GM18909 (cell line): ENCODE measurements around the gene SYT1.

Source experiments
- ATAC-seq: cut with Tn5 transposase; IDR thresholded peaks from one replicate; pipeline ENCODE4 v1.9.1; 2021; ENCODE audit warnings: mild to moderate bottlenecking; ENCODE audit not compliant: unreplicated experiment, poor library complexity

SYT1 gene

DNA sequence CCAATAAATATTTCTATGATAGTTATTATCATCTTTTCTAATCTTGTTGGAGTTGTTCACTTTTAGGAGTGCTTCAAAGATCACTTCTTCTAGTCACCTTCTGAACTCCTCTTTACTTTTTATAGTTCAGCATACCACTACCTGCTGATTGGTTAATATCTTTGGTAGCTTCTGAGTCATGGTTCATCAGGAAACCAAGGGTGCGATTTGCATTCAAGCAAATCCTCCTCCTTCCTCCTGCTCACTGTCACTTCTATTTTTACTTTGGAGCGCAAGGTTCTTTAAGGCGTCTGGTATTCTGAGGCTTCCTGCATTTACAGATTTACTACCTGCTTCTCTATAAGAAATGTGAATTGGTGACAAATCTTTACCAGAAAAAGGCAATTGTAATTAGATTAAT is 24.0 kb downstream of the SYT1 start:
- ATAC-seq: peak; percentile 95

DNA sequence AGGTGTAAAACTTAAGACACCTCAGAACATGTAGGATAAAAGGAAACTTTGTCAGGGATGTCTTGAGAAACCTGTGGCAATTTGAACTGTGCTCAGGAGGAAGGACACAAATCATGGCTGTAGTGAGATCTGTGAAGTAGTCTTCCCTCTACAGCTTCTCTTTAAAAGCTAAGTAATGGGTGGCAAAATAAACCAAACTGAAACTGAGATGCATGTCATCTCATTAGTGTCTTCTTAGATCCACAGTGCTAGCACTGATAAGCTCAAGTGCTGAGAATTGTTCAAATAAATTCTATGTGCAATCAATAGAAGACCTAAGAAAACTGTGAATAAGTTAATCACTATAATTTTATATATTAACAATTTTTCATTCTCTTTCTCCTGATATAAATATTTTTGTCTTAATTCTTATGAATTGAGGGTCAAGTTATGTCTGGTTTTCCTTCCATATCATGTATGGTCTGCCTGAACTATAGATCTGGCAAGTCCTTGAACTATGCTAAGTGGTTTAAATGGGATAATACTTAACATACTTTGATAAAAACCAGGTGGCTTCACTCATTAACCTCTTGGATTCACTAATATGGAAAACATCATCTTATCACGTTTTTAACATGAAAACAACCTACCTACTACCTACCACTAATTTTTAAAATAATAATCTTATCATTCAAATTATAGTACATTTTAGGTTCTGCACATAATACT is 27.2 kb downstream of the SYT1 start:
- no peak for ATAC-seq

DNA sequence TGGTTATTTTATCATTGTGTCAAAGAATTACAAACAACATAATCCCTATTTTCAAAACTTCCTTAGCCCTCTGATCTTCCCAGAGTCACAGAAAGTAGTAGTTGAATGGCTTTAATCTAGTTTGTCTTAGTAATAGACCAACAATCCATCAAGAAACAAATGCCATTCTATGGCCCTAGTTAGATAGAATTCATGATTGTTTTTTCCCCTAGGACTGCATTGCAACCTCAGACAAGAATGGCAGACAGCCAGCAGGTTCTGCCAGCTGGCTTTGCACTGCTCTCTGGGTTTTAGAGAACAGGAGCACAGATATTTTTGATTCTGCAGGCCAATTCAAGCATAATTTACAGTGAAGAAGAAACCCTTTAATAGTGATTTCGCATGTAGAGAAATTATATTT is 33.8 kb downstream of the SYT1 start:
- no peak for ATAC-seq

DNA sequence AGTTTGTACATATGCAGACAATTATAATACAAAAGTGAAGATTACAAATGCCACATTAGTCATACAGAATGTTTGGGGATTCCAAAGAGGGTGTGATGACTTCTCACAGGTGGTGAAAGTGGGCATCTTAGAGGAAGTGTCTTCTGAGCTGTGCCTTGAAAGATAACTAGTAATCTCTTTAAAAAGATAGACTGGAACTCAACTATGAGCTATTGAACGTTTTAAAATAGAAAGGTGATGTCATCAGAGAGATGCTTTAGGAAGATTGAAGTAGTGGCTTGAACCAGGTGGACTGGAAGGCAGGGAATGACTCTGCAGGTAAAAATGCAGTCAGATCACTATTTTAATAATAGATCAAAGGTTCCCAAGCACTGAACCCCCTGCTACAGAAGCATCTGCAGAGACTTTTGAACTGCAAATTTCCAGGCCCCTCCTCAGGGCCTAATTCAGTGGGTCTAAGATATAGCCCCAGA is 50.3 kb downstream of the SYT1 start:
- ATAC-seq: no peak

DNA sequence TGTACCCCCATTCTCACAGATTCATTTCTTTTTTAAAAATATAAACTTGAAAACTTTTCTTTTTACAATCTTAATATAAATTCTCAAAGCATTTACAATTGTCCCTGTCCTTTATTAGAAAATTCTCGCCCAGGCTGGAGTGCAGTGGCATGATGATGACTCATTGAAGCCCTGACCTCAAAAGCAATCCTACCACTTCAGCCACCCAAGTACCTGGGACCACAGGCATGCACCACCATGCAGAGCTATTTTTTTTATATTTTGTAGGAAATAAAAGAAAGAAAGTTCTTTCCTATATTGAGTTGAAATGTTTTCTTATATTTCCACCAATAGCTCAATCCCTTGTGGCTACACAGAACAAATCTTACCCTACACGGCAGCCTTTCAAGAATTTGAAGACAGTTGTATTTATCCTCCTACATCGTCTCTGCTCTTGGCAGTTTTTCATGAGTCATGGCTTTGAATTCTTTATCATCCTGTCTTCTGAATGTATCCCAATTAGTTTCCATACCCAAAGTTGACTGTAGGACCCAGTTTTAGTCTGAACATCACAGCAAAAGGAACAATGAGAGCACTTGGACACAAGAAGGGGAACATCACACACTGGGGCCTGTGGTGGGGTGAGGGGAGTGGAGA is 52.4 kb downstream of the SYT1 start:
- ATAC-seq: no peak

DNA sequence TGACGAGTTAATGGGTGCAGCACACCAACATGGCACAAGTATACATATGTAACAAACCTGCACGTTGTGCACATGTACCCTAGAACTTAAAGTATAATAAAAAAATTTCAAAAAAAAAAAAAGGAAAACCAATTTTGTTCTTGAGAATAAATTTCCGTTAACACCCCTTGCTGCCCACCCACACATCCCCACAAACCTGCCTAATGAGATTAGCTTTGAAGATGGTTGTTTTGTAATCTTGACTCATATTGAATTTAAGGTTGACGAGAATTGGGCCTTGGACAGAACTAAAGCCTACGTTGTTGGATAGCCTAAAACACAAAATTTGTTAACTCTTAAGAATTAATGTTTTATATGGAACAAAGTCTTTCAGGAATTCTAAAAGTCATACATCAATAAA is 52.9 kb downstream of the SYT1 start:
- no peak for ATAC-seq

DNA sequence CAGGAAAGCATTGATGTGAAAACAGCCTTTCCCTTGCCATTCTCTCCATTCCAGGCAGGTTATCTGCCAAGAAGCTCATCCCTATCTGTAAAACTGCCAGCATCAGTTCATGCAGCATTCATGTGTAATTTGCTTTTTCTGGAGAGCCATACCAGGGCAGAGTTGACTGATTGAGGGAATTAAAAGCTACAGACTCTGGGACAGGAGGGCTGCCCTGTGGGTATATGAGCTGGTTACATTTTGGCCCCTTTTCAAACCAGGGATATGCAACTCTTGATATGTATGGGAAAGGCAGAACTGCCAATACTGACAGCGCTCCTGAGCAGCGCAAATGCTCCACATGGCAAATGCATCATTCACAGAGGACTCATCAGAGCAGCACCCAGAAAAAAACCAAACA is 53.7 kb downstream of the SYT1 start:
- no peak for ATAC-seq

DNA sequence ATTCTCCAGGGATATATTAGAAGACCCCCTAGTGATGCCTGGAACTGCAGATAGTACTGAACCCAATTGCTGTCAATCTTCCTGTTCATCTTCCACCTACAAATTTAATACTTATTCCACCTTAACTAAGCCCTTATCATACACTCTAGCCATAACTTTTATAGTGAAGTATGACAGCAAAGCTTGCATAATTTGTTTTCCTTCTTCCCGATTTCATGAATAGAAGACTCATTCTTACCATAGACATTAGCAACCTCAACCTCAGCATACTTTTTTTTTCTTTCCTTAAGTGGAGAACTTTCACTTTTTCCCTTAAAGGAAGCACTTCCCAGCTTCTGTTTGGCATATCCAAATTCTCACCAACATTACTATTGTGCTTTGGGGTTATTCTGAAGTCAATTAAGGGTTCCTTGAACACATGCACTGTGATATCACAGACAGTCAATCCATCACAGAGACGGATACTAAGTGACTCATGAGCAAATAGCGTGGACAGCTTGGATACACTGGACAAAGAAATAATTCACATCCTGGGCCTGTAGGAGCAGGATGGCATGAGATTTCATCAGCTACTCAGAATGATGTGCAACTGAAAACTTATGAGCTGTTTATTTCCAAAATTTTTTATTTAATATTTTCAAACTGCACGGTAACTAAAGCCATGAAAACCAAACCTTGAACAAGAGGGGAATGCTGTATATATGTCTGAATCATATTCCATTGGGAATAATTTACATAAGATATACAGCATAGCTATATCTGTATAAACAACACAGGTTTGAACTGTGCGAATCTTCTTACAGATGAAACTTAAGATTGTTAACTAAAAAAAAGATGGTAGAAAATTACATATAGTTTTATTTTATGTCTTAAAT is 63.9 kb downstream of the SYT1 start:
- no peak for ATAC-seq

DNA sequence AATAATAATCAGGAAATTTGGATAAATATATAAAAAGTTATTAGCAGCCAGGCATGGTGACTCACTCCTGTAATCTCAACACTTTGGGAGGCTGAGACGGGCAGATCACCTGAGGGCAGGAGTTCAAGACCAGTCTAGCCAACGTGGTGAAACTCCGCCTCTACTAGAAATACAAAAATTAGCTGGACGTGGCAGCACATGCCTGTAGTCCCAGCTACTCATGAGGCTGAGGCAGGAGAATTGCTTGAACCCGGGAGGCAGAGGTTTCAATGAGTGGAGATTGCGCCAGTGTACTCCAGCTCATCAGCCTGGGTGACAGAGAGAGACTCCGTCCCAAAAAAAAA is 64.5 kb downstream of the SYT1 start:
- ATAC-seq: no peak

DNA sequence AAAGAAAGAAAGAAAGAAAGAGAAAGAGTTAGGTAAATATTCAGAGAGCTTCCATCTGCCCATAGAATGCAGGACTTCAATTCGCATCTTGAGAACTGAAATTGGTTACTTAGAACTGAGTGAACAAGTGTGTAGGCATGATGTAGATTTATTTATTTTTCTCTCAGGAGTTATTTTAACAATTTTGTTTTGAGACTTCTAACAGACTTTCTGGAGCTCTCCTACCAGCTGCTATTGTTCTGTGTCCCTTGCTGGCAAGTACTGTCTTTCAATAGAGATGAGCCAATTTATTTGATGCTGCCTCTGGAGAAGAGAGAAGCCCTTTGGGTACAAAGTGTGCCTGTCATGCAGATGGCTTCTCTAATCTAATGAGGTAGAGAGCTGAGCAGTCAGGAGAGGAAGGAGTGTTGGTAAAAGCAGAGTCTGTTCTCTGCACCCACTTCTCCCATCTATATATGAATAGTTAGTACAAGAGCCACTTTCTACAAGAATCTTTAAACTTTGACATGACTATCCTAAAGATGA is 67.0 kb downstream of the SYT1 start:
- ATAC-seq: no peak

DNA sequence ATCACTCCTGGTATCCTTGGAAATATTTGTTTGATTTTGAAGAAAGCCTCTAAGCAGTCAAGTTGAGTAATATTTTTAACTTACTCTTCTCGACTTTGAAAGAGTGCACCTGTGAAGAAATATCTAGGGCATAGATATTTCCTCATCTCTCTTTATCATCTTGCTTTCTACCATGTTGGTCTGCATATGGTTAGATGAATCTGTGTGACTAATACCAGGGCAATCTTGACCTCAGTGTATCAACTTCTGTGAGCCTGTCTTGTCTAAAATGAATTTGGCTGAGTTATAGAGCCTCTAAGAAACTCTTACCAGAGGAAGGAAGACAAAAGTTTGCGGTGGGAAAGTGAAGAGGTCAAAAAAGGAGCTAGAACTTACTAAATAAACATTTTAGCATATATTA is 68.4 kb downstream of the SYT1 start:
- ATAC-seq: no peak

DNA sequence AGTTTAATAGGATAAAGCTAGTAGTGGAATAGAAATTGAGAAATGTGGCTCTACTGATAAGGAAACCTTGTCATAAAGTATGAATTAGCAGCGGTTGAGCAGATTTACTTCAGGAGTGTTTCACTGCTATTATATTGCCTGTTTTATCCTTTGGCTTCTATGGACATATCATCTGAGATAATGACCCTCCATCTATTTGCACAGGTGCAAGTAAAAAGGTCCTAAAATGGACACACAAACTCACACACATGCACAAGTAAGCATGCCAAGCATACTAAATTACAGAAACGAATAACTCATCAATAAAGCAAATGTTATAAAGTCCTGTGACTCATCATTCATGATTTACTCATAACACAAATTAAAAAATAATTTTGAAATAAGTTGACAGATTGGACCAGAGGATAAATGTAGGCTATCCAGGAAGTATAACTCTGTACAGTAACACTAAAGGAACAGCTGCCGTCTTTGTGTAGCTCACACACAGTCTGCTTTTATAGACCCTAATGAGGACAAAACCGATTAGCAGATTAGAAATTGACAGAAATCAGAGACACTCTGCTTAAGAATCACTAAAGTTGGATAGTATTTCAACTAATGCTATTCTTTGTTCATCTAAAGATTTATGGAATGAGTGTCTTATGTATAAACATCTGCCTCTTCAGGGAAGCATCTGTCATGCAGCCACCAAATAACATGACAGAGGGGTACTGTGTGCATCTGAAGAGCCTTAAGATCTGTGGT is 73.9 kb downstream of the SYT1 start:
- no peak for ATAC-seq

DNA sequence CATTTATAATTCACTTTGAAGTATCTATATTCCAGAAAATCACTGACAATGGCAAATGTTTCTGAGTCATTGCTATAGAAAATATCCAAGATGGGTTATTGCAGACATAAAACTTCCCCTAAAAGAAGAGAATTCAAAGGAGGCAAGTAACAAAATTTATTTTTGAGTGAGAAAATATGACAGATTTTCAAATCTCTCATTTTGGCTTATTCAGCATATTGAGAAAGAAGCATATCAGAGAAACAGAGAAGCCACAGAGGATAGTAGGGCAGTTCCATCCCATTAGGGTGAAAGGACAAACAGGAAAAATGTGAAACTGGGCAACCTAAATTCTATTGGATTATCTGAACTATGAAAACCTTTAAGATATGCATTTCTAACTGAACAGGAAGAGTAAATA is 85.0 kb downstream of the SYT1 start:
- no peak for ATAC-seq

DNA sequence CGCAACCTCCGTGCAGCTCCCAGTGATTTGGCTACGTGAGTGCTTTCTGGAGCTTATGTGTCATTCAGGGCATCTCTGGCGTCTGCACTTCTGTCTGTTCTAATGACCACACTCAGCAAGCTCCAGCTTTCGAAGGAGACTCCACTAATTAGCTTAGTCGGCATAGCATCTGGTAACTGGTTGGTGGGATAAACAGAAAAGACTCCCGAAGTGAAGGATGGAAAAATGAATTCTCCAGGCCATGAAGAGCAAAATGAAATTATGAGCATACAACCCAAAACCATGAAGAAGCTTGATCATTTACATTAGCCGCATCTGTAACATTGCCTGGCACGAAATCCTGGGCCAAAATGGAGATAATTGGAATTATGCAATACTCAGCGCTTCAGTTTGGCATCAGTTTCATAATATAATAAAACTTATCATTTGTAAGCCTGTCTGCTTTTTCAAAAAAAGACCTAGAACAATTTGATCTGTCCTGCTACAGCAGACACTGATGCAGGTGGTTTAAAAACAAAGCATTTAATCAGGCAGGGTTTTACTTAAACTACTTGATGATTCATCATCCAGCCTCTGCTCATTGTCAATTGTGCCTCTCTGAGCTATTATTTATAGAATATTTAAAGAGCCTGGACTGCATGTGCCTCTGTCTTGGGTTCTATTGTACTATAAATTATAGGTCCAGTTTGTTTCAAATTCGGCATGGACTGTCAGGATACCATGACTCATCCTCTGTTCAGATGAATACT is 87.4 kb downstream of the SYT1 start:
- ATAC-seq: no peak

DNA sequence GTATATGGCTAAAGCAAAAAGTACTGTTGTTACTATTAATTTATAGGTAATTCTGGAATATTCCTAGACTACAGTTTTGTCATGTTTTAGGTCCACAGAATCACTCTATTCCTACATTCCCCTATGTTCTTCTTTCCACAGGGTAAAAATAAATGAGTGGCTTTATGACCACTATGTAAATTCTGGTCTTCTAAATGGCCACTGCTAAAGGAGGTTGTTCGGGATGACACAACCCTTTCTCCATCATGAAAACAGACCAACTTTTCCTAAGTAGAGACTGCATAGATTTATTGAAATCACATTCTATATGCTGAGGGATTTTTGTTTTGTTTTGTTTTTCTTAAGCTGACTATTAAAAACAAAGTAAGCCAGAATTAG is 88.0 kb downstream of the SYT1 start:
- ATAC-seq: no peak

DNA sequence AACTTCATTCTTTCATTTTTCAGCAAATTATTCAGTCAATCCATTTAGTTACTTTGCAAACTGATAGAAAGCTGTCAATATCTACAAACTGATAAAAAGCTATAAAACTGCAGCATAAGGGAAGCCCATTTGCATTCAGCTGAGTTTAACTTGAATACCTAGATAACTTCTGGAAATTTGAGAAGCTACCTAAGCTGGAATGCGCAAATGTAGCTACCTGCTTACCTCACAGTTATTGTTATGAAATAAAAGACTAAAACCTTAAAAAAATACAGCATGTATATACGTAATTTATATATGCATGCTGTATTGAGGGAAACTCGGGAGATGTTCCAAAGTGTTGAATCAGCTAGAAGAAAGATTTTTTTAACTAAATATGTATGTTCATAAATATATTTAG is 94.4 kb downstream of the SYT1 start:
- ATAC-seq: no peak

DNA sequence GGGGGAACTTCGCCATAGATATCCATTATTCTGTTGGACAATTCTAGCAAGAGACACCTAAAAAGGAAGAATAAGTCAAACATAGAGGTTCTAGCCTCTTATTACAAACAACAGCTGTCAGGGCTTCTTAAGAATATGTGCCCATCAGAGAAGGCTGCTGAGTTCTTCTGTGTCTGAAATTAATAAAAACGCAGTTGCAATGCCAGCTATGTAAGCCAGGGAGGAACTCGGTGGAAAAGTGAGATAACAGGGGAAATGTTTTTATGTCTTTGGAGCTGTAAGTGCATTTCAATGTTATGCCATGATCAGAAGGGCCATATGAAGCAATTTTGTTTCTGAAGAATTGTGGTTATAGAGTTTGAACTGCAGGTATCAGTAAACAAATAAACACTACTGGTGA is 95.0 kb downstream of the SYT1 start:
- no peak for ATAC-seq

DNA sequence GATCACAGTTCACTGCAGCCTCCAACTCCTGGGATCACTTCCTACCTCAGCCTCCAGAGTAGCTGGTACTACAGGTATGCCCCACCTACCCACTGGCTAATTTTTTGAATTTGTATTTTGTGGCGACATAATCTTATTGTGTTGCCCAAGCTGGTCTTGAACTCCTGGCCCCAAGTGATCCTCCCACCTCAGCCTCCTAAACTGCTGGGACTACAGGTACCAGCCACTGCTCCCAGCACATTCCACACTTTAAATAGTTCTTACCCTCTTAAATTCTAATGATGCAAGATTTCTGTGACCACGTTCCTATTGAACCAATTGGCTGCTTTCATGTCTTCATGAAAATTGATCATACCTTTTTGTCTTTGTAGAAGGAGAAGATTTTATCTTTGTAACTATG is 96.6 kb downstream of the SYT1 start:
- ATAC-seq: no peak

DNA sequence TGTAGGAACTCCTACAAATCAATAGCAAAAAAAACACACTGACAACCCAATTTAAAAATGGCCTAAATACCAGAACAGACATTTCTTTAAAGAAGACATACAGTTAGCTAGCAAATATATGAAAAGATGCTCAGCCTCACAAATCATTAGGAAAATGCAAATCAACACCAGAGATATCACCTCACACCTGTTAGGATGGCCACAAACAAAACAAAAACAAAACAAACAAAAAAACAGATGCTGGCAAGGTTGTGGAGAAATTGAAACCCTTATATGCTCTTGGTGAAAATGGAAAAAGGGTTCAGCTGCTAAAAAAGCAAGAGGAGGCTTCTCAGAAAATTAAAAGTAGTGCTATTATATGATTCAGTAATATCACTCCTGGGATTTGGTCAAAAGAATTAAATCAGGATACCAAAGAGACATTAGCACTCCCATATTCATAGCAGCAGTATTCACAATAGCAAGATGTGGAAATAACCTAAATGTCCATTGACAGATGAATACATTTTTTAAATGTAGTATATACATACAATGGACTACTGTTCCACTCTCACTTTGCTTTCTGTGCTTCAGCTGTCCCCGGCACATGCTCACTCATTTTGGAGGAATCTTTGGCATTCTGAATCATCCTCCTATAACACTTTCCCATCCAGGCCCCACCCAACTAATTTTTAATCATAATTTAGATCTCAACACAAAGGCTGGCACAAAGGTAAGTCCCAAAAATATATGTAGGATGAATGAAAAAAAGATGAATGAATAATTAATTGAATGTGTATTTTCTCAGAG is 99.1 kb downstream of the SYT1 start:
- no peak for ATAC-seq
